ENCODE results near the gene THEMIS2.
"Not testable (repeated sequence)": the region's sequence is repeated elsewhere in the genome, so short reads cannot be mapped to it uniquely, and the experiment has no call there.

The THEMIS2 gene
- long read RNA-seq, donor 1, partial matches to known transcripts, result 0 of 1 reads
- long read RNA-seq, donor 1, other reads (novel, unspliced or antisense), result 0 of 1 reads
- long read RNA-seq, donor 2, partial matches to known transcripts, result 0 of 1 reads
- long read RNA-seq, donor 2, other reads (novel, unspliced or antisense), result 0 of 1 reads
- long read RNA-seq, donor 3, partial matches to known transcripts, result 0 of 1 reads
- long read RNA-seq, donor 3, other reads (novel, unspliced or antisense), result 0 of 1 reads
- long read RNA-seq, donor 4, result 0 reads
- long read RNA-seq, donor 5, partial matches to known transcripts, result 20 of 53 reads
- long read RNA-seq, donor 5, other reads (novel, unspliced or antisense), result 33 of 53 reads
- long read RNA-seq, donor 6, partial matches to known transcripts, result 0 of 1 reads
- long read RNA-seq, donor 6, other reads (novel, unspliced or antisense), result 0 of 1 reads
- long read RNA-seq, donor 7, partial matches to known transcripts, result 13 of 47 reads
- long read RNA-seq, donor 7, other reads (novel, unspliced or antisense), result 34 of 47 reads
- long read RNA-seq, donor 8, partial matches to known transcripts, result 0 of 1 reads
- long read RNA-seq, donor 8, other reads (novel, unspliced or antisense), result 0 of 1 reads

- DNase-seq, result peak; percentile 65
Observed at GRCh38 chr1:27872059-27872801, at the start of gene THEMIS2. THEMIS2 (plus strand) TSS chr1:27872544; CDS start chr1:27872572, 28 bp downstream.

- no peak for DNase-seq
Observed at GRCh38 chr1:27823784-27824183, 48.6 kb upstream of the THEMIS2 start.

- no peak for DNase-seq
Observed at GRCh38 chr1:27824411-27824810, 47.9 kb upstream of the THEMIS2 start.

- not testable (repeated sequence) for DNase-seq
Observed at GRCh38 chr1:27829339-27829960, 42.9 kb upstream of the THEMIS2 start.

GRCh38 chr1:27830621-27831440, 41.5 kb upstream of the THEMIS2 start, which contains the start of gene PPP1R8:
PPP1R8 (plus strand) TSS chr1:27830782; CDS start chr1:27830836, 54 bp downstream.
- peak; percentile 92 for DNase-seq

- DNase-seq, result no peak
Observed at GRCh38 chr1:27831568-27832410, 40.6 kb upstream of the THEMIS2 start.

- no peak for DNase-seq
Observed at GRCh38 chr1:27832762-27833161, 39.6 kb upstream of the THEMIS2 start.

- no peak for DNase-seq
Observed at GRCh38 chr1:27833470-27833869, 38.9 kb upstream of the THEMIS2 start.

GRCh38 chr1:27835046-27835445, 37.3 kb upstream of the THEMIS2 start:
- no peak for DNase-seq

GRCh38 chr1:27835501-27835900, 36.8 kb upstream of the THEMIS2 start:
- DNase-seq, result no peak

GRCh38 chr1:27849951-27850350, 22.4 kb upstream of the THEMIS2 start:
- no peak for DNase-seq

- no peak for DNase-seq
Observed at GRCh38 chr1:27855085-27855484, 17.3 kb upstream of the THEMIS2 start.

- no peak for DNase-seq
Observed at GRCh38 chr1:27856561-27857343, 15.6 kb upstream of the THEMIS2 start.

- DNase-seq, result not testable (repeated sequence)
Observed at GRCh38 chr1:27857552-27857951, 14.8 kb upstream of the THEMIS2 start.

GRCh38 chr1:27858072-27858948, 14.0 kb upstream of the THEMIS2 start:
- DNase-seq, result peak; percentile 56

- DNase-seq, result no peak
Observed at GRCh38 chr1:27858949-27859576, 13.3 kb upstream of the THEMIS2 start.

GRCh38 chr1:27861436-27861835, 10.9 kb upstream of the THEMIS2 start:
- no peak for DNase-seq

GRCh38 chr1:27862004-27862403, 10.3 kb upstream of the THEMIS2 start:
- DNase-seq, result no peak
